Muscle of leg (tissue), 11 donors: Measurements from ENCODE around the gene KRT39. TPM values are rescaled to one million over a fixed set of nuclear protein-coding genes. Genes with fewer than 3 reads are reported as not detected.

Experiments
- DNase-seq: peaks from one replicate; pipeline ENCODE4 v3.0.0; 2013
- H3K27ac ChIP-seq: one replicate; pipeline ENCODE4 v1.5.1; 2013; ENCODE audit warnings: mild to moderate bottlenecking, low read length, control low read depth
- H3K27me3 ChIP-seq: one replicate; pipeline ENCODE4 v1.6.1; 2013; ENCODE audit warnings: low read length; ENCODE audit not compliant: control insufficient read depth, insufficient read depth
- H3K36me3 ChIP-seq: one replicate; pipeline ENCODE4 v1.6.1; 2013; ENCODE audit warnings: low read length; ENCODE audit not compliant: control insufficient read depth, insufficient read depth
- H3K4me1 ChIP-seq: one replicate; pipeline ENCODE4 v1.6.1; 2013; ENCODE audit warnings: low read length; ENCODE audit not compliant: control insufficient read depth, insufficient read depth
- H3K4me3 ChIP-seq: one replicate; pipeline ENCODE4 v1.5.1; 2013; ENCODE audit warnings: low read length, control low read depth
- H3K9me3 ChIP-seq: replicated peaks from 2 replicates; pipeline ENCODE4 v1.6.1; 2013; ENCODE audit warnings: low read depth, low read length; ENCODE audit not compliant: control insufficient read depth
- WGBS: methylation state at CpG from one replicate; pipeline ENCODE4 v1.1.5; 2013; ENCODE audit warnings: missing lambda C conversion rate; ENCODE audit not compliant: insufficient coverage; 5-methylcytosine and 5-hydroxymethylcytosine counted together
- polyA plus RNA-seq, 8 donors: library from polyadenylated mRNA; unstranded; fragments of 120-200 nt; gene quantifications; one replicate each; pipeline versions ENCODE4 v1.2.1 to v1.2.3, GENCODE V29; 2013; ENCODE audit warnings: inconsistent platforms in 1 of 8, low replicate concordance in 1 of 8; ENCODE audit not compliant: insufficient read length in 8 of 8, insufficient read depth in 1 of 8
- total RNA-seq: library from RNA; stranded (reverse); fragments of 120-200 nt; gene quantifications from one replicate; pipeline ENCODE4 v1.2.4, GENCODE V29; 2013

The KRT39 gene
- total and polyA plus RNA-seq, 9 donors = 2.1 to 8.1 (median 6.2) TPM

- Histone ChIP-seq H3K36me3 (no peaks in the 10 kb centered on the region), H3K9me3 (no peaks in the 10 kb centered on the region), H3K4me3 (no peak overlapping the region), H3K27me3 (peaks cover 5% of the 10 kb centered on the region), H3K4me1 (no peaks in the 10 kb centered on the region), H3K27ac (no peak overlapping the region)
- DNase-seq = no peak
- 86% methylated on average over 7 of the region's 10 CpGs for WGBS
Observed at GRCh38 chr17:40960144-40960543, 6.6 kb downstream of the KRT39 start.

- WGBS = 63% methylated on average over 4 of the region's 12 CpGs
- no peak for DNase-seq
- Histone ChIP-seq H3K9me3 (no peaks in the 10 kb centered on the region), H3K36me3 (no peaks in the 10 kb centered on the region), H3K27ac (no peak overlapping the region), H3K4me3 (no peak overlapping the region), H3K27me3 (peaks cover 5% of the 10 kb centered on the region), H3K4me1 (no peaks in the 10 kb centered on the region)
Observed at GRCh38 chr17:40958086-40958953, 8.4 kb downstream of the KRT39 start.

- H3K36me3 ChIP-seq = no peaks in the 10 kb centered on the region
- DNase-seq = no peak
- H3K4me3 ChIP-seq = no peak overlapping the region
- H3K27ac ChIP-seq = no peak overlapping the region
- H3K9me3 ChIP-seq = no peaks in the 10 kb centered on the region
- H3K4me1 ChIP-seq = peaks cover 3% of the 10 kb centered on the region
- WGBS = 60% methylated on average over 1 of the region's 8 CpGs
- peaks cover 3% of the 10 kb centered on the region for H3K27me3 ChIP-seq
Observed at GRCh38 chr17:40956401-40957254, 10.1 kb downstream of the KRT39 start.

- H3K36me3 ChIP-seq = no peaks in the 10 kb centered on the region
- no peak overlapping the region for H3K27ac ChIP-seq
- H3K27me3 ChIP-seq = peaks cover 3% of the 10 kb centered on the region
- peaks cover 3% of the 10 kb centered on the region for H3K4me1 ChIP-seq
- no CpG with 5 or more reads among the region's 2 CpGs for WGBS
- H3K4me3 ChIP-seq = no peak overlapping the region
- no peaks in the 10 kb centered on the region for H3K9me3 ChIP-seq
- DNase-seq = no peak
Observed at GRCh38 chr17:40953881-40954280, 12.9 kb downstream of the KRT39 start.

DNA sequence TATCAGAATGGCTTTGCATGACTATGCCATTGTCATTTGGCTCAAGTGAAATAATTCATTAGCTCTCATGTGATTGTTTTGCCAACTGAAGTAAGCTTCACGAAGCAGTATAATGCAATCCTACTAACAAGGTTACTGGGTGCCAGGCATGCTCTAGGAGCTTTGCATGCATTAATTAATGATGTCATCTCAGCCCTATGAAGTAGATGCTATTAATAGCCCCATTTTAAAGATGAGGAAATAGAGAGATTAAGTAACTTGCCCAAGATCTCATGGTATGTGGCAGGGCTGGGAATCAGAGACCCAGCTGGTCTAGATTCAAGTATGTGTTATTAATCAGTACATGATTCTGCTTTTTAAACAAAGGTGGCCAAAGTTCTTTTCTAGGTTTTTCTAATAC lies 14.1 kb downstream of the KRT39 start:
- peaks cover 3% of the 10 kb centered on the region for H3K27me3 ChIP-seq
- H3K9me3 ChIP-seq = no peaks in the 10 kb centered on the region
- H3K4me1 ChIP-seq = peaks cover 3% of the 10 kb centered on the region
- peak; percentile 30 for DNase-seq
- no peak overlapping the region for H3K4me3 ChIP-seq
- WGBS = no CpG with 5 or more reads among the region's 1 CpG
- H3K27ac ChIP-seq = no peak overlapping the region
- H3K36me3 ChIP-seq = no peaks in the 10 kb centered on the region

GRCh38 chr17:40952154-40952553 lies 14.6 kb downstream of the KRT39 start:
- Histone ChIP-seq H3K4me1 (peaks cover 3% of the 10 kb centered on the region), H3K9me3 (no peaks in the 10 kb centered on the region), H3K36me3 (no peaks in the 10 kb centered on the region), H3K4me3 (no peak overlapping the region), H3K27ac (no peak overlapping the region), H3K27me3 (peaks cover 3% of the 10 kb centered on the region)
- no CpG with 5 or more reads among the region's 2 CpGs for WGBS
- DNase-seq = no peak

- Histone ChIP-seq H3K4me1 (peaks cover 3% of the 10 kb centered on the region), H3K27me3 (peaks cover 3% of the 10 kb centered on the region), H3K36me3 (no peaks in the 10 kb centered on the region), H3K27ac (no peak overlapping the region), H3K9me3 (no peaks in the 10 kb centered on the region), H3K4me3 (no peak overlapping the region)
- WGBS = no CpG with 5 or more reads among the region's 2 CpGs
- no peak for DNase-seq
Observed at GRCh38 chr17:40951011-40951622, 15.6 kb downstream of the KRT39 start.

DNA sequence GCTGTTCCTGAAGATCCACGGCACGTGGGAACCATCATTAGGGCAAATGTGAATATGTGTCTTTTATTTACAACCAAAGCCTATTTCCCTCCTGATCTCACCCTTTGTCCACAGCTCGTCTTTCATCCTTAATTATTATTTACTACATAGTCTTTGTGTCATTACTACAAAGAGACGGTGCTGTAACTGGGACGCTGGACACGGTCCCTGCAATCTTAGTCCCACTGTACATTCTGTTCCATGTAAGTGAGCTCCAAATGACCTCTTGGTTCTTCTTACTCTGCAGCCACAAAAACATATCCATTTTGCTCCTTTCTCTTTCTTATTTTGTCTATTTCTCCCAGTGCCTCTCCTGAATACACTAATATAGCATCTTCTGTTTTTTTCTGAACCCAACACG lies 16.6 kb downstream of the KRT39 start:
- Histone ChIP-seq H3K27me3 (peaks cover 6% of the 10 kb centered on the region), H3K4me3 (no peak overlapping the region), H3K4me1 (peaks cover 3% of the 10 kb centered on the region), H3K27ac (no peak overlapping the region), H3K36me3 (no peaks in the 10 kb centered on the region), H3K9me3 (no peaks in the 10 kb centered on the region)
- no peak for DNase-seq
- WGBS = 43% methylated on average over 3 of the region's 7 CpGs

- Histone ChIP-seq H3K4me1 (peaks cover 3% of the 10 kb centered on the region), H3K9me3 (no peaks in the 10 kb centered on the region), H3K27ac (no peak overlapping the region), H3K36me3 (no peaks in the 10 kb centered on the region), H3K27me3 (peaks cover 6% of the 10 kb centered on the region), H3K4me3 (no peak overlapping the region)
- DNase-seq = peak; percentile 46
- WGBS = 9% methylated on average over 10 of the region's 10 CpGs
Observed at GRCh38 chr17:40949418-40949817, 17.3 kb downstream of the KRT39 start.

DNA sequence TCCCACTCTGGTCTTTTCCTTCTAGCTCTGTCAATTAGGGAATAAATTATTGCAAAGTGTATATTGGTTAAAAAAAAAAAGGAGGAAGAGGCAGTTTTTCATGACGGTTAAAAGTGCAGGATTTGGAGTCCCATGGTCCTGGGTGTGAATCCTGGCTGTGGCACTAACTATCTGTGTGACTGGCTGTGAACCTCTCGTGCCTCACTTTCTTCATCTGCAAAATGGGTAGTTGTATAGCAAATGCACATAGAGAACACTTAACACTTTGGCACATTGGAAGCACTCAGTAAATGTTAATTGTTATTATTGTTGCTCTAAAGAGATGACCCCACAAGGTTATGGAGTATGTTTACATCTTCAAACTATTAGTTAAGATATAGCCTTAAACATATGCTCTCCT lies 18.8 kb downstream of the KRT39 start:
- Histone ChIP-seq H3K4me1 (peaks cover 3% of the 10 kb centered on the region), H3K36me3 (no peaks in the 10 kb centered on the region), H3K9me3 (no peaks in the 10 kb centered on the region), H3K4me3 (no peak overlapping the region), H3K27ac (no peak overlapping the region), H3K27me3 (peaks cover 6% of the 10 kb centered on the region)
- 57% methylated on average over 2 of the region's 2 CpGs for WGBS
- DNase-seq = no peak
